HG03442 (cell line): ENCODE results near the gene UBTD2.
"Not testable (repeated sequence)": the region's sequence is repeated elsewhere in the genome, so short reads cannot be mapped to it uniquely, and the experiment has no call there.

Experiments used
- ATAC-seq: cut with Tn5 transposase; IDR thresholded peaks from one replicate; pipeline ENCODE4 v1.9.1; 2021; ENCODE audit warnings: mild to moderate bottlenecking, moderate library complexity; ENCODE audit not compliant: unreplicated experiment

Gene UBTD2

GRCh38 chr5:172252501-172252900 is 31.1 kb downstream of the UBTD2 start:
- no peak for ATAC-seq

DNA sequence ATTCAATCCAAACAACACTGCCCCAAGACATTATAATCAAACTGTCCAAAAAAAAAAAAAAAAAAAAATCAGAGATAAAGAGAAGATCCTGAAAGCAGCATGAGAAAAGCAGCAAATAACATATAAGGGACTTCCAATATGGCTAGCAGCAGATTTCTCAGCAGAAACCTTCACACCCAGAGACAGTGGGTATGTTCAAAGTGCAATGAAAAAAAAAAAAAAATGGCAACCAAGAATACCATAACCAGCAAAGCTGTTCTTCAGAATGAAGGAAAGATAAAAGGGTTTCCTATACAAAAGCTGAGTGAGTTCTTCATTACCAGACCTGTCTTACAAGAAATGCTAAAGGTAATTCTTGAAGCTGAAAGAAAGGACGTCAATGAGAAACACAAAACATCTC is 32.1 kb downstream of the UBTD2 start:
- ATAC-seq: no peak

GRCh38 chr5:172248637-172249036 is 34.9 kb downstream of the UBTD2 start:
- ATAC-seq: no peak

DNA sequence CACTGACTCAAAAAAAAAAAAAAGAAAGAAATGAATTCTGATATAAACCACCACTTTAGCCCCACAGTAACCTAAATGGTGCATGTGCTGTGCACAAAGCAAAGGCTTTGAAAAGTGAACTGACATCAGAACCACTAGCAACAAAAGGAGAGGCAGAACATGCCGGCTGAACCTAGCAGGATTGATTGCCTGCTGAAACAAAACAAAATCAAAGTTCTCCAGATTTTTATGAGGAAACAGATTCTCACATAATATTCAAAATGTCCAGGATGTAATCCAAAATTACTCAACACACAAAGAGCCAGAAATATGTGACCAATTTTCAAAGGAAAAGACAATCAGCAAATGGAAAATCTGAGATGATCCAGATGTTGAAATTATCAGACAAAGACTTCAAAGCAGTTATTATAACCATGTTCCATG is 37.9 kb downstream of the UBTD2 start:
- no peak for ATAC-seq

GRCh38 chr5:172245046-172245445 is 38.5 kb downstream of the UBTD2 start:
- ATAC-seq: no peak

- ATAC-seq: no peak
Observed at GRCh38 chr5:172243302-172243701, 40.3 kb downstream of the UBTD2 start.

DNA sequence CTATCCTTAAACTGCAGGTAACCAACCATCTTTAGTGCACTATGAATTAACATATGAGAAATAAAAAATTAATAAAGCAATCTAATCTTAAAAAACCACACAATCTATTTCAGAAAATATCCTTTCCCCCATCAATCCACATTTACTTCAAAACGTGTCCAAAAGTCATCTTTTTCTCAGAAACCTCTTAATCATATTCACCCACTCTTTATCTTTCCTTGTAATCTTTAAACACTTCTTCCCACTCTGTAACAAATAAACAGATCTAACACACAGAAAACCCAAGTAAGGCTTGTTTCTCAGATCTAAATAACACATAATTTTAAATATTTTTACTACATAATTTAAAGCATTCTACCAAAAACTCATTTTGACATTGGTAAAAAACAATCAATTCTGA is 45.2 kb downstream of the UBTD2 start:
- ATAC-seq: no peak

- no peak for ATAC-seq
Observed at GRCh38 chr5:172235827-172236736, 47.5 kb downstream of the UBTD2 start.

- ATAC-seq: peak; percentile 61
Observed at GRCh38 chr5:172235132-172235780, 48.3 kb downstream of the UBTD2 start.

DNA sequence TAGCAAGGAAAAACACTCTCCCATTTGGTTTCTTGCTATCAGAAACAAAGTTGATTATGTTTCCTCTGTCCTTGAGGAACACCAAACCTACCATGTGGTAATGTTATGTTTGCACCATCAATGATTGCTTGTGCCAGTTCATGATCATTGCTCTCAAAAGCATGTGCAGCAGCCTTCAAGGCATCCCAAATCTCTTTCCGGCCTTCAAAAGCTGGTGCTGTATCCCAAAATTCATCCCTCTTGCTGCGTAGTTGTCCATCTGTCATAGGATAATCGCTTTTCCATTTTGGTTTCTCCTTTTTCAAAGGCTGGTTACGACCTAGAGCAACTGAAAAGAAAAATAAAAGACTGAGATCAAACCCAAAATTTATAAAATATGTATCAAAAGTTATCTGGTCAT is 49.5 kb downstream of the UBTD2 start:
- no peak for ATAC-seq

- ATAC-seq: no peak
Observed at GRCh38 chr5:172229904-172230303, 53.7 kb downstream of the UBTD2 start.

GRCh38 chr5:172224996-172225395 is 58.6 kb downstream of the UBTD2 start:
- ATAC-seq: peak; percentile 20

DNA sequence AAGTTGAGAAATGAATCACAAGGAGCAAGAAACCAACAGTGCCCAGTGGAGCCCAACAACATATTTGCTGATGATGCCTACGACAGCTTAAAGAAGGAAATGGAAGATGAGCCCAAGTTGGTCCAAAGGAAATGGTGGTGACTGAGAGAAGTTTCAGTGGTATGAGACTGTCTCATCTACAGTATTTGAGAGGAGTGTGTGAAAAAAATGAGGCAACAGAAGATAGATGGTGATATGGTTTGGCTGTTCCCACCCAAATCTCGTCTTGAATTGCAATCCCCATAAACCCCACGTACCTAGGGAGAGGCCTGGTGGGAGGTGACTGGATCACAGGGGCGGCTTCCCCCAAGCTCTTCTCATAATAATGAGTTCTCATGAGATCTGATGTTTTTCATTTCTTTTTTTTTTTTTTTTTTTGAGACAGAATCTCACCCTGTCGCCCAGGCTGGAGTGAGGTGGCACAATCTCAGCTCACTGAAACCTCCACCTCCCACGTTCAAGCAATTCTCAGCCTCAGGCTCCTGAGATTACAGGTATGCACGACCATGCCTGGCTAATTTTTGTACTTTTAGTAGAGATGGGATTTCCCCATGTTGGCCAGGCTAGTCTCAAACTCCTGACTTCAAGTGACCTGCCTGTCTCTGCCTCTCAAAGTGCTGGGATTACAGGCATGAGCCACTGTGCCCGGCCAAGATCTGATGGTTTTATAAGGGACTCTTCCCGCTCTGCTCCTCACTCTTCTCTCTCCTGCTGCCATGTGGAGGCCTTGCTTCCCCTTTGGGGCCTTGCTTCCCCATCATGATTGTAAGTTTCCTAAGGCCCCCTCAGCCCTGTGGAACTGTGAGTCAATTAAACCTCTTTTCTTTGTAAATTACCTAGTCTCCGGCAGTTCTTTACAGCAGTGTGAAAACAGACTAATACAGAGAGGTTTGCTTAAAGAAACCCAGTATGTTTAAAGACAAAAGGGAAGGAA is 59.4 kb downstream of the UBTD2 start:
- ATAC-seq: peak; percentile 79

GRCh38 chr5:172219296-172219695 is 64.3 kb downstream of the UBTD2 start:
- ATAC-seq: no peak

DNA sequence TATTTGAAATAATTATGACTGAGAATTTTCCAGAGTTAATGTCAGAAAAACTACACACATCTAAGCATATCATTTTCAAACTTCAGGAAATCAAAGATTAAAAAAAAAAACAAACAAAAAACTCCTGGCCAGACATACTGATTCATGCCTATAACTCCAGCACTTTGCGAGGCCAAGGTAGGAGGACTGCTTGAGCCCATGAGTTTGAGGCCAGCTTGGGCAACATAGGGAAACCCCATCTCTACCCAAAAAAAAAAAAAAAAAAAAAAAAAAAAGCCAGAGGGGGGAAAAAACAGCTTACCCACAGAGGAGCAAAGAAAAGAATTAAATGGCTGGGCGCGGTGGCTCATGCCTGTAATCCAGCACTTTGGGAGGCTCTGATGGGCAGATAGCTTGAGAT is 67.2 kb downstream of the UBTD2 start:
- ATAC-seq: no peak

- no peak for ATAC-seq
Observed at GRCh38 chr5:172213126-172213525, 70.4 kb downstream of the UBTD2 start.

DNA sequence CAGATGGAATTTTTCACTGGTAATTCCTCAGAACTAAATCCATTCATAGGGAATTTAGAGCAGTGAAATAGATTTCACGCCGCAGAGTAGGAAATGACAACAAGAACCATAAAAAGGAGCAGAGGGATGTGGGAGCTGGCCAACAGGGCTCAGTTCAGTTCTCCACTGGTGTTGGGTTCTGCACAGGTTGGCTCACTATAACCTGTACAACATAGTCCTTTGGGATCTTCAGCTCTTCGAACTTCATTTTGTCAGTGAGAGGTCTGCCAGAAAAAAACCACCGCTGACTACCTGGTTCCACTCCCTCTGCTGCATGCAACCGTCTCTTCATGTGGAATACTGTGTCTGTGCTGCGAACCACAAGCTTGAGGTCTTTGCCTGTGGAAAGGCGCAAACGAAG is 71.9 kb downstream of the UBTD2 start:
- no peak for ATAC-seq

DNA sequence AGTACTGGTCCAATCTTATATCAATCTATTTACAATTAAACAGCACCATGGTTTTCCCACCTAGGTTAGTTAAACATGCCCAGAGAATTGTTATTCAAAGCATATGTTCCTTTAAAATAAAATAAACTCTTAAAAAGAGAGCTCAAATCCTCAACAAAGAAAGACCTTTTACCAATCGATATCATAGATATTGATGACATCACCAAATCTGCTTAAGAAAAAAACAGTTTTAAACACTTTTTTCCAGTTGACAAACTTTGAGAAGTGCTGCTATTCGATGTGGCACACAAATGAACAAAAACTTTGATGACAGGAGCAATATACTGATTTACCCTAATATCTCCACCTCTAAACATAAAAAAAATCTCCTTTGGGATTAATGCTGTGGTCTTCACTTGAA is 73.8 kb downstream of the UBTD2 start:
- ATAC-seq: no peak

GRCh38 chr5:172207511-172207910 is 76.1 kb downstream of the UBTD2 start:
- no peak for ATAC-seq

GRCh38 chr5:172205984-172206383 is 77.6 kb downstream of the UBTD2 start:
- ATAC-seq: not testable (repeated sequence)

DNA sequence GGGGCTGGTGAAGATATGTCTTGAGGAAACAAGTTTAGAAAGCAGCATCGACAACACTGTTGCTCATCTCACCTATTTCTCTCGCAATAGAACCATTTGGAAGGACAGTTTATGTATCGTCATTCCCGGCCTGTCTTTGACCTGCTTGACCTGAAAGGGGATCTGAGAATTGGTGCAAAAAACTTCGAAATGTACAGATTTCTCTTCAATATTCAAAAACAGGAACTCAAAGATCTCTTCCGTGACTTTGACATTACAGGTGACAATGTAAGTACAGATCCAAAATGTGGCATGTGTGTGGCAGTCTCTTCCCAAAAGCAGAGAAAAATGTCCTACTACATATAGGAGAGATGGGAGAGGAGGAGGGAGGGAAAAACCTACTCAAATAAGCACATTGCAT is 83.1 kb downstream of the UBTD2 start:
- ATAC-seq: no peak
